A549 (cell line): ENCODE data around the gene TMEM259. TPM values are rescaled to one million over a fixed set of nuclear protein-coding genes. Genes with fewer than 3 reads are reported as not detected.

Source experiments
- ATAC-seq, 2 experiments: fragments of 200-7000 bp in 1 of 2; fragments of >200 bp in 1 of 2; cut with Nextera tagmentation in 1 of 2; cut with Tn5 transposase in 1 of 2; 3 replicates each; pipeline versions ENCODE4 v1.8.0 to v1.9.1; 2018 to 2020; ENCODE audit warnings: mild to moderate bottlenecking in 1 of 2, moderate library complexity in 1 of 2
- CTCF ChIA-PET: fragments of 300-600 bp; sonication (Branson Sonifier 250); formaldehyde crosslinking; extraction: SDS; loops from one replicate; lab custom pipeline; 2021; ENCODE audit warnings: antibody characterized with exemption, inconsistent platforms; lab: Yijun Ruan, JAX
- POLR2A ChIA-PET: fragments of 350-600 bp; formaldehyde crosslinking; extraction: SDS; loops from one replicate; lab custom pipeline; 2021; ENCODE audit warnings: antibody characterized with exemption, inconsistent platforms; lab: Yijun Ruan, JAX
- DNase-seq, 2 experiments: peaks; one replicate each; pipeline versions ENCODE4 v3.0.0 to v3.0.0-alpha.2; 2011 to 2016; ENCODE audit warnings: low read depth in 1 of 2, low spot score in 1 of 2
- FAIRE-seq: peaks from 2 replicates; lab custom pipeline; 2011; peaks lifted over from hg19 to GRCh38; lab: Jason Lieb, UNC
- H3K27ac ChIP-seq, 2 experiments: fragments of >200 bp; sonication (Bioruptor Twin); formaldehyde crosslinking; 3 replicates each; pipeline ENCODE4 v1.5.1; 2016 to 2017
- H3K4me1 ChIP-seq: fragments of >200 bp; sonication (Bioruptor Twin); formaldehyde crosslinking; 3 replicates; pipeline ENCODE4 v1.6.1; 2016
- H3K4me2 ChIP-seq: fragments of >200 bp; sonication (Bioruptor Twin); formaldehyde crosslinking; 3 replicates; pipeline ENCODE4 v1.6.1; 2016
- H3K4me3 ChIP-seq: fragments of >200 bp; sonication (Bioruptor Twin); formaldehyde crosslinking; 3 replicates; pipeline ENCODE4 v1.5.1; 2016
- H3K9me3 ChIP-seq: fragments of >200 bp; sonication (Bioruptor Twin); formaldehyde crosslinking; 3 replicates; pipeline ENCODE4 v1.6.1; 2016
- BCL3 ChIP-seq: fragments of >200 bp; sonication (Bioruptor Twin); formaldehyde crosslinking; IDR thresholded peaks from 3 replicates; pipeline ENCODE4 v1.6.1; 2016
- CEBPB ChIP-seq, 2 experiments: fragments of >200 bp in 1 of 2; sonication (Bioruptor Twin) in 1 of 2; formaldehyde crosslinking in 1 of 2; IDR thresholded peaks; 2 replicates each; pipeline ENCODE4 v1.6.1; 2012 to 2016
- CHD2 ChIP-seq: fragments of 150-350 bp; IDR thresholded peaks from 2 replicates; pipeline ENCODE4 v1.6.1; 2014; ENCODE audit warnings: low read length; ENCODE audit not compliant: partially characterized antibody
- CHD4 ChIP-seq: fragments of 200-600 bp; sonication (generic); IDR thresholded peaks from 2 replicates; pipeline ENCODE4 v1.6.1; 2016; ENCODE audit warnings: antibody characterized with exemption, mild to moderate bottlenecking, borderline replicate concordance
- CTCF ChIP-seq: fragments of >200 bp; sonication (Bioruptor Twin); formaldehyde crosslinking; IDR thresholded peaks from 3 replicates; pipeline ENCODE4 v1.5.1; 2016
- E2F6 ChIP-seq: IDR thresholded peaks from 2 replicates; pipeline ENCODE4 v1.6.1; 2012; ENCODE audit warnings: low read depth, borderline replicate concordance
- EHF ChIP-seq: fragments of 250-450 bp; sonication (Bioruptor Pico); IDR thresholded peaks from 2 replicates; pipeline ENCODE4 v1.5.0; 2020; ENCODE audit warnings: mild to moderate bottlenecking
- EP300 ChIP-seq, 2 experiments: fragments of >200 bp; sonication (Bioruptor Twin); formaldehyde crosslinking; IDR thresholded peaks; 2 replicates in 1 of 2; 3 replicates in 1 of 2; pipeline ENCODE4 v1.6.1; 2016 to 2017
- ESRRA ChIP-seq: fragments of 150-350 bp; IDR thresholded peaks from 2 replicates; pipeline ENCODE4 v1.6.1; 2014; ENCODE audit warnings: mild to moderate bottlenecking, low read length, borderline replicate concordance
- FOSB ChIP-seq: fragments of 250-450 bp; sonication (Bioruptor Pico); IDR thresholded peaks from 2 replicates; pipeline ENCODE4 v1.5.0; 2020; ENCODE audit warnings: mild to moderate bottlenecking, moderate library complexity
- FOXS1 ChIP-seq: fragments of 250-450 bp; sonication (Bioruptor Pico); IDR thresholded peaks from 2 replicates; pipeline ENCODE4 v1.5.0; 2020; ENCODE audit warnings: mild to moderate bottlenecking, moderate library complexity
- GATA3 ChIP-seq: IDR thresholded peaks from 2 replicates; pipeline ENCODE4 v1.6.1; 2012; ENCODE audit warnings: borderline replicate concordance
- HEYL ChIP-seq: fragments of 250-450 bp; sonication (Bioruptor Pico); IDR thresholded peaks from 2 replicates; pipeline ENCODE4 v1.8.0; 2021; ENCODE audit warnings: mild to moderate bottlenecking, moderate library complexity
- HOXA7 ChIP-seq: fragments of 250-450 bp; sonication (Bioruptor Pico); IDR thresholded peaks from 2 replicates; pipeline ENCODE4 v1.5.0; 2020; ENCODE audit warnings: mild to moderate bottlenecking, moderate library complexity
- HOXB13 ChIP-seq: fragments of 250-450 bp; sonication (Bioruptor Pico); IDR thresholded peaks from 2 replicates; pipeline ENCODE4 v1.5.0; 2020; ENCODE audit warnings: low read depth, mild to moderate bottlenecking, moderate library complexity
- HOXB5 ChIP-seq: fragments of 250-450 bp; sonication (Bioruptor Pico); IDR thresholded peaks from 2 replicates; pipeline ENCODE4 v1.5.0; 2020; ENCODE audit warnings: mild to moderate bottlenecking, moderate library complexity
- JUN ChIP-seq, 2 experiments: fragments of >200 bp; sonication (Bioruptor Twin); formaldehyde crosslinking; IDR thresholded peaks; 2 replicates in 1 of 2; 3 replicates in 1 of 2; pipeline ENCODE4 v1.6.1; 2016 to 2017
- JUNB ChIP-seq: fragments of >200 bp; sonication (Bioruptor Twin); formaldehyde crosslinking; IDR thresholded peaks from 2 replicates; pipeline ENCODE4 v1.6.1; 2016
- MAFK ChIP-seq: fragments of 450-650 bp; IDR thresholded peaks from 2 replicates; pipeline ENCODE4 v1.6.1; 2014; ENCODE audit not compliant: partially characterized antibody
- MAX ChIP-seq: IDR thresholded peaks from 2 replicates; pipeline ENCODE4 v1.6.1; 2012
- PBX3 ChIP-seq: IDR thresholded peaks from 2 replicates; pipeline ENCODE4 v1.6.1; 2012
- PHF8 ChIP-seq: fragments of 200-600 bp; sonication (generic); IDR thresholded peaks from 2 replicates; pipeline ENCODE4 v1.6.1; 2016; ENCODE audit warnings: low read depth, mild to moderate bottlenecking, antibody characterized with exemption, moderate library complexity, borderline replicate concordance
- RAD21 ChIP-seq, 2 experiments: fragments of >200 bp in 1 of 2; sonication (Bioruptor Twin) in 1 of 2; formaldehyde crosslinking in 1 of 2; IDR thresholded peaks in 1 of 2; conservative IDR thresholded peaks in 1 of 2; 2 replicates in 1 of 2; 3 replicates in 1 of 2; pipeline ENCODE4 v1.6.1; 2012 to 2018; ENCODE audit warnings: inconsistent platforms in 1 of 2
- RARB ChIP-seq: fragments of 250-450 bp; sonication (Bioruptor Pico); IDR thresholded peaks from 2 replicates; pipeline ENCODE4 v1.8.0; 2021; ENCODE audit warnings: mild to moderate bottlenecking, moderate library complexity
- RCOR1 ChIP-seq: fragments of 150-350 bp; IDR thresholded peaks from 2 replicates; pipeline ENCODE4 v1.6.1; 2014; ENCODE audit warnings: antibody characterized with exemption, low read length, low read depth
- SMC3 ChIP-seq: fragments of >200 bp; sonication (Bioruptor Twin); formaldehyde crosslinking; IDR thresholded peaks from 3 replicates; pipeline ENCODE4 v1.6.1; 2018; ENCODE audit warnings: inconsistent platforms
- SREBF2 ChIP-seq: fragments of 450-650 bp; IDR thresholded peaks from 2 replicates; pipeline ENCODE4 v1.6.1; 2014; ENCODE audit warnings: mild to moderate bottlenecking, moderate library complexity
- TFCP2L1 ChIP-seq: fragments of 250-450 bp; sonication (Bioruptor Pico); IDR thresholded peaks from 2 replicates; pipeline ENCODE4 v1.5.0; 2021; ENCODE audit warnings: mild to moderate bottlenecking
- TP53 ChIP-seq: fragments of 250-450 bp; sonication (Bioruptor Pico); IDR thresholded peaks from 2 replicates; pipeline ENCODE4 v1.5.0; 2021; ENCODE audit warnings: mild to moderate bottlenecking, moderate library complexity
- USF2 ChIP-seq: fragments of 450-650 bp; IDR thresholded peaks from 2 replicates; pipeline ENCODE4 v1.6.1; 2014; ENCODE audit warnings: antibody characterized with exemption
- ZNF302 ChIP-seq: fragments of 250-450 bp; sonication (Bioruptor Pico); IDR thresholded peaks from 2 replicates; pipeline ENCODE4 v1.9.0; 2021; ENCODE audit warnings: inconsistent platforms, mild to moderate bottlenecking, moderate library complexity
- ZSCAN20 ChIP-seq: fragments of 250-450 bp; sonication (Bioruptor Pico); IDR thresholded peaks from 2 replicates; pipeline ENCODE4 v1.8.0; 2022; ENCODE audit warnings: mild to moderate bottlenecking, moderate library complexity
- WGBS: methylation state at CpG from one replicate; pipeline ENCODE4 v1.1.6; 2017; ENCODE audit errors: missing lambda C conversion rate; 5-methylcytosine and 5-hydroxymethylcytosine counted together
- polyA plus RNA-seq, 4 experiments: library from polyadenylated mRNA; depleted of rRNA in 3 of 4; stranded (reverse); fragments of >200 nt; fragmentation: RNase III in 1 of 4; extraction: RNeasy Plus Mini Kit Qiagen cat#74134 plus additional on column Dnase treatment in 1 of 4; gene quantifications; 2 replicates in 3 of 4; 3 replicates in 1 of 4; pipeline ENCODE4 v1.2.3, GENCODE V29; 2011 to 2017

TMEM259 gene
- polyA plus RNA-seq, 2 of the 4 experiments (the other 2 are of a cell fraction), result 45.6 to 78.3 TPM

GRCh38 chr19:1039646-1040475, 18.9 kb upstream of the TMEM259 start, which contains the start of gene ABCA7:
TSS of gene ABCA7 (plus strand) at chr19:1040107. CDS start at chr19:1041362, 1,255 bp downstream.
- 14% methylated on average over 23 of the region's 56 CpGs for WGBS
- peak; percentile 68 to 98 for DNase-seq
- ATAC-seq, result peak; percentile 69 to 82

More at GRCh38 chr19:1039646-1040475, 18.9 kb upstream of the TMEM259 start, which contains the start of gene ABCA7:
- Histone ChIP-seq H3K9me3 (no peaks in the 10 kb centered on the region), H3K4me2 (peak within 1 kb of the TSS; percentile 96), H3K4me3 (peak within 1 kb of the TSS; percentile 51), H3K27ac (peak within 1 kb of the TSS; percentile 62 to 86)
- CTCF ChIA-PET, result interaction anchor here (1.2 to 3.0 kb wide), 4 partner anchors 9 to 73 kb away, joined by 3 to 12 read pairs (median 7); partner anchors contain the start of gene CNN2
- FAIRE-seq, result no peak
- TF ChIP-seq SREBF2 (no peak), ZSCAN20 (no peak), HOXA7 (peak; percentile 91; the same call in 1 of the 2 replicates), RAD21 (conservative IDR thresholded peaks at IDR 0.05 in 1 of 2, IDR thresholded peaks at IDR 0.05 in 1 of 2) (no peak), BCL3 (no peak), JUNB (no peak), CTCF (no peak), JUN (IDR thresholded peaks at IDR 0.05) (peak in 1 of 2 experiments; percentile 54; a peak in 1 of 5 replicates), ZNF302 (CRISPR knock-in tag) (no peak), CEBPB (IDR thresholded peaks at IDR 0.05) (no peak), PHF8 (no peak), HOXB13 (CRISPR knock-in tag) (no peak), USF2 (peak; percentile 28; the same call in 1 of the 2 replicates), HEYL (CRISPR knock-in tag) (no peak), GATA3 (no peak), ESRRA (no peak), MAX (peak; percentile 69), SMC3 (no peak), HOXB5 (CRISPR knock-in tag) (no peak), PBX3 (peak; percentile 99), RCOR1 (no peak), E2F6 (0 out of 2 replicates have a peak, but pooled peaks have one; percentile 33), EP300 (IDR thresholded peaks at IDR 0.05) (no peak), FOXS1 (CRISPR knock-in tag) (no peak), CHD2 (no peak), RARB (CRISPR knock-in tag) (0 out of 2 replicates have a peak, but pooled peaks have one; percentile 32), CHD4 (no peak), EHF (CRISPR knock-in tag) (no peak), TP53 (0 out of 2 replicates have a peak, but pooled peaks have one; percentile 43), FOSB (CRISPR knock-in tag) (peak; percentile 68), TFCP2L1 (CRISPR knock-in tag) (peak; percentile 70; the same call in 1 of the 2 replicates), MAFK (no peak)
- TF ChIP-seq, all 56 proteins: peak for 10
- POLR2A ChIA-PET, result interaction anchor here (0.9 to 1.4 kb wide), 4 partner anchors 11 to 229 kb away, joined by 4 to 7 read pairs (median 6); partner anchors contain the start of genes CIRBP, CNN2 and RNU6-2
- peaks cover 19% of the 10 kb centered on the region for H3K4me1 ChIP-seq
